Common myeloid progenitor, CD34-positive (primary cell): ENCODE data around the gene ST8SIA3.
"Not testable (repeated sequence)": the region's sequence is repeated elsewhere in the genome, so short reads cannot be mapped to it uniquely, and the experiment has no call there.

Experiments
- CTCF ChIA-PET: fragments of 350-600 bp; sonication (Branson Sonifier 250); formaldehyde crosslinking; loops from one replicate; lab custom pipeline; 2021; ENCODE audit warnings: antibody characterized with exemption; lab: Charles Lee
- POLR2A ChIA-PET: fragments of 350-600 bp; sonication (Branson Sonifier 250); formaldehyde crosslinking; loops from one replicate; lab custom pipeline; 2021; ENCODE audit warnings: antibody characterized with exemption; lab: Charles Lee
- DNase-seq, 3 donors: peaks; one replicate each; pipeline versions ENCODE4 v3.0.0 to v3.0.0-alpha.2; 2013
- H3K27ac ChIP-seq, 2 experiments: 1 replicate in 1 of 2; 2 replicates in 1 of 2; pipeline ENCODE4 v1.7.0; 2013; ENCODE audit warnings: inconsistent platforms in 2 of 2, low read length in 2 of 2, mild to moderate bottlenecking in 2 of 2, low read depth in 1 of 2, moderate library complexity in 1 of 2; ENCODE audit not compliant: severe bottlenecking in 2 of 2, insufficient read depth in 1 of 2, poor library complexity in 1 of 2
- H3K27me3 ChIP-seq, 5 experiments: replicated peaks in 2 of 5; 1 replicate in 3 of 5; 2 replicates in 2 of 5; pipeline versions ENCODE4 v1.6.1 to v1.7.0; 2013; ENCODE audit warnings: low read length in 4 of 5, mild to moderate bottlenecking in 2 of 5, moderate library complexity in 2 of 5, inconsistent platforms in 1 of 5; ENCODE audit not compliant: insufficient read depth in 5 of 5, control insufficient read depth in 4 of 5
- H3K36me3 ChIP-seq, 4 experiments: 1 replicate in 2 of 4; 2 replicates in 2 of 4; pipeline versions ENCODE4 v1.6.1 to v1.7.0; 2013; ENCODE audit warnings: low read length in 3 of 4, control low read depth in 1 of 4, mild to moderate bottlenecking in 1 of 4; ENCODE audit not compliant: control insufficient read depth in 4 of 4, insufficient read depth in 4 of 4
- H3K4me1 ChIP-seq, 4 experiments: 1 replicate in 3 of 4; 2 replicates in 1 of 4; pipeline versions ENCODE4 v1.6.1 to v1.7.1; 2013; ENCODE audit warnings: low read length in 3 of 4, mild to moderate bottlenecking in 3 of 4, control low read depth in 1 of 4, inconsistent platforms in 1 of 4, moderate library complexity in 1 of 4; ENCODE audit not compliant: control insufficient read depth in 4 of 4, insufficient read depth in 4 of 4; ENCODE audit errors: control extremely low read depth in 1 of 4
- H3K4me3 ChIP-seq, 7 experiments: 1 replicate in 4 of 7; 2 replicates in 3 of 7; pipeline versions ENCODE4 v1.5.1 to v1.7.0; 2013; ENCODE audit warnings: mild to moderate bottlenecking in 7 of 7, low read length in 6 of 7, moderate library complexity in 6 of 7, inconsistent platforms in 2 of 7, low read depth in 2 of 7, control low read depth in 1 of 7; ENCODE audit not compliant: insufficient read depth in 4 of 7, control insufficient read depth in 1 of 7; ENCODE audit errors: extremely low read depth in 1 of 7
- H3K9me3 ChIP-seq, 5 experiments: 1 replicate in 4 of 5; 2 replicates in 1 of 5; pipeline versions ENCODE4 v1.6.1 to v1.7.1; 2013; ENCODE audit warnings: low read length in 4 of 5, mild to moderate bottlenecking in 2 of 5, inconsistent platforms in 1 of 5, low read depth in 1 of 5, moderate library complexity in 1 of 5; ENCODE audit not compliant: control insufficient read depth in 4 of 5, insufficient read depth in 2 of 5; ENCODE audit errors: control extremely low read depth in 1 of 5
- WGBS: methylation state at CpG from one replicate; pipeline ENCODE4 v1.1.5; 2013; ENCODE audit not compliant: insufficient coverage; 5-methylcytosine and 5-hydroxymethylcytosine counted together

ST8SIA3 gene

DNA sequence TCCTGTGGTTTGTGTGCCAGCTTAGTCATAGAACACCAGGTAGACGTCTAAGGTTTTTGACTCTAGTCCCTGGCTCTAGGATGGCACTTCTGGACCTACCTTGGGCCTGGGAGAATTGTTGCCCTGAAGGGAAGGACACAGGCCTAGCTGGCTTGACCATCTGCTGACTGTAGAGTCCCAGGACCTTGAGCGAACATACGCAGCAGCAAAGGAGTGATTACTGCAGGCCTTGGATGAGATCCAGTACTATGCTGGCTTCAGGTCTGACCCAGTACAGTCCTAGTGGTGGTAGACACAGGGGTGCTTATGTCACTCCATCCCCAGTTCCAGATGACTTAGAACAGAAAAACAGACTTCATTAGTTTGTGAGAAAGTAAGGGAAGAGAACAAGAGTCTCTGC, 37.7 kb downstream of the ST8SIA3 start:
- WGBS, result 54% methylated on average over 3 of the region's 3 CpGs
- no peak for DNase-seq
- Histone ChIP-seq H3K27ac (no peak overlapping the region), H3K36me3 (no peaks in the 10 kb centered on the region), H3K9me3 (no peaks in the 10 kb centered on the region), H3K27me3 (peaks cover 0 to 4% (median 3%) of the 10 kb centered on the region in 5 experiments), H3K4me3 (no peak overlapping the region), H3K4me1 (no peaks in the 10 kb centered on the region)
- CTCF ChIA-PET, result no interaction called here
- POLR2A ChIA-PET, result no interaction called here

DNA sequence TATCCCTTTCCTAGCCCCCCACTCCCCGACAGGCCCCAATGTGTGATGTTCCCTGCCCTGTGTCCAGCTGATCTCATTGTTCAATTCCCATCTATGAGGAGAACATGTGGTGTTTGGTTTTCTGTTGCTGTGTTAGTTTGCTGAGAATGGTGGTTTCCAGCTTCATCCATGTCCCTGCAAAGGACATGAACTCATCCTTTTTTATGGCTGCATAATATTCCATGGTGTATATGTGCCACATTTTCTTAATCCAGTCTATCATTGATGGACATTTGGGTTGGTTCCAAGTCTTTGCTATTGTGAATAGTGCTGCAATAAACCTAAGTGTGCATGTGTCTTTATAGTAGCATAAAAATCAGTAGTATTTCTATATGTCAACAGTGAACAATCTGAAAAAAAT, 42.4 kb downstream of the ST8SIA3 start:
- DNase-seq, H3K4me3 ChIP-seq, CTCF ChIA-PET, H3K36me3 ChIP-seq, POLR2A ChIA-PET, H3K27me3 ChIP-seq, H3K27ac ChIP-seq, H3K9me3 ChIP-seq, H3K4me1 ChIP-seq: not testable (repeated sequence)
- WGBS, result no CpG with 5 or more reads among the region's 1 CpG

DNA sequence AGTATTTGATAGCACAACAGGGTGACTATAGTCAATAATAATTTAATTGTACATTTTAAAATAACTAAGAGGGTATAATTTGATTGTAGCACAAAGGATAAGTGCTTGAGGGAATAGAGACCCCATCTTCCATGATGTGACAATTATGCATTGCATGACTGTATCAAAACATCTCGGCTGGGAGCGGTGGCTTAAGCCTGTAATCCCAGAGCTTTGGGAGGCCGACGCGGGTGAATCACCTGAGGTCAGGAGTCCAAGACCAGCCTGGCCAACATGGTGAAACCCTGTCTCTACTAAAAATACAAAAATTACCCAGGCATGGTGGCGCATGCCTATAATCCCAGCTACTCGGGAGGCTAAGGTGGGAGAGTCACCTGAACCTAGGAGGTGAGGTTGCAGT, 44.5 kb downstream of the ST8SIA3 start:
- H3K27me3 ChIP-seq, CTCF ChIA-PET, H3K36me3 ChIP-seq, DNase-seq, H3K4me1 ChIP-seq, H3K27ac ChIP-seq, H3K9me3 ChIP-seq, H3K4me3 ChIP-seq, POLR2A ChIA-PET: not testable (repeated sequence)
- WGBS, result 100% methylated on average over 4 of the region's 7 CpGs

DNA sequence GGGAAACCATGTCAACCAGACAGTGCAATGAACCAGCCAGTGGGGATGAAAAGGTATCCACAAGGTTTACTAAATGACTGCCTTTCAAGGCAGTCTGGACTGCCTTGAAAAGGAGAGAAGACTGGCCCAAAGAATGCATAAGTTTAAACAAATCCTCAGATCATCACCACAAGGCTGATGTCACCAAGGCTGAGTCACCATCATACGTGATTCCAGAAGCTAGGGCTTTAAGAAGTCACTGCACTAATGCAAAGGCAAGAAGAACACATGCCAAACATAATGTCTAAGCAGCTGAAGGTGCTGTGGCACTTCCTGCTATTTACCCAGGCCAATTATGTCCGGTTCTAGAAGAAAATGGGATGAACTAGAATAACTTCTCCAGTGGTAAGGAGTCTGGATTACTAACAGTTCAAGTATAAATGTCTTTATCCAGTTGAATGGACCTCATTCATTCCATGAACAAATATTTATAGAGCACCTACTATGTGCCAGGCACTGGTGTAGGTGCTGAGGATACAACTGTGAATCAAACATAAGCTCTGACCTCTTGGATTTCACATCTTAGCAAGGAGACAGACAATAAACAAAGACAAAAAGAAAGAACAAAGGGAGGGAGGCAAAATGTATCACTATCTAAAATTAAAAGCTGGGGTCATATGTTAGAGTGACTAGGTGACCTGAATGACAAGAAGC, 45.2 kb downstream of the ST8SIA3 start:
- Histone ChIP-seq H3K9me3 (peaks cover 0 to 7% (median 0%) of the 10 kb centered on the region in 5 experiments), H3K27me3 (peaks cover 0 to 2% (median 0%) of the 10 kb centered on the region in 5 experiments), H3K36me3 (no peaks in the 10 kb centered on the region), H3K4me1 (no peaks in the 10 kb centered on the region), H3K4me3 (no peak overlapping the region), H3K27ac (no peak overlapping the region)
- ChIA-PET CTCF (no interaction called here), POLR2A (no interaction called here)
- no peak for DNase-seq
- WGBS, result 100% methylated on average over 1 of the region's 2 CpGs

GRCh38 chr18:57404345-57404744, 52.0 kb downstream of the ST8SIA3 start:
- no peak overlapping the region for H3K27ac ChIP-seq
- DNase-seq, result no peak
- no peaks in the 10 kb centered on the region for H3K9me3 ChIP-seq
- H3K4me1 ChIP-seq, result no peaks in the 10 kb centered on the region
- H3K36me3 ChIP-seq, result no peaks in the 10 kb centered on the region
- POLR2A ChIA-PET, result no interaction called here
- CTCF ChIA-PET, result no interaction called here
- H3K4me3 ChIP-seq, result no peak overlapping the region
- peaks cover 0 to 2% (median 0%) of the 10 kb centered on the region in 5 experiments for H3K27me3 ChIP-seq

- DNase-seq, result no peak
- Histone ChIP-seq H3K36me3 (no peaks in the 10 kb centered on the region), H3K4me1 (no peaks in the 10 kb centered on the region), H3K27me3 (peaks cover 0 to 3% (median 0%) of the 10 kb centered on the region in 5 experiments), H3K27ac (no peak overlapping the region), H3K4me3 (no peak overlapping the region), H3K9me3 (peaks cover 0 to 3% (median 0%) of the 10 kb centered on the region in 5 experiments)
- ChIA-PET POLR2A (no interaction called here), CTCF (no interaction called here)
Observed at GRCh38 chr18:57409650-57410049, 57.3 kb downstream of the ST8SIA3 start.

GRCh38 chr18:57410749-57411148, 58.4 kb downstream of the ST8SIA3 start:
- no CpG with 5 or more reads among the region's 3 CpGs for WGBS
- ChIA-PET POLR2A (no interaction called here), CTCF (no interaction called here)

More at GRCh38 chr18:57410749-57411148, 58.4 kb downstream of the ST8SIA3 start:
- no peaks in the 10 kb centered on the region for H3K36me3 ChIP-seq
- DNase-seq, result no peak
- H3K27ac ChIP-seq, result no peak overlapping the region
- H3K27me3 ChIP-seq, result peaks cover 0 to 6% (median under 1%) of the 10 kb centered on the region in 5 experiments
- peaks cover 0 to 3% (median 0%) of the 10 kb centered on the region in 5 experiments for H3K9me3 ChIP-seq
- H3K4me3 ChIP-seq, result no peak overlapping the region
- H3K4me1 ChIP-seq, result no peaks in the 10 kb centered on the region
